Measurements from ENCODE around the gene NCF4. TPM values are rescaled to one million over a fixed set of nuclear protein-coding genes. Genes with fewer than 3 reads are reported as not detected.

Gene NCF4
- total RNA-seq, 1 donor from 2014 or later = not detected

GRCh38 chr22:36926309-36926708 is 65.5 kb downstream of the NCF4 start:
- DNase-seq (ENCODE audit: low read depth) = no peak
- H3K4me3 ChIP-seq (ENCODE audit: low read depth, low read length) = no peak overlapping the region
- TF ChIP-seq CTCF (IDR thresholded peaks at IDR 0.05; ENCODE audit: insufficient read depth, low read length, poor library complexity, severe bottlenecking) = no peak
- H3K27me3 ChIP-seq (ENCODE audit: control insufficient read depth, insufficient read depth, low read length) = peaks cover 57% of the 10 kb centered on the region
- H3K36me3 ChIP-seq (ENCODE audit: control insufficient read depth, insufficient read depth, low read length) = no peaks in the 10 kb centered on the region

GRCh38 chr22:36926721-36927435 is 66.1 kb downstream of the NCF4 start:
- no peak for TF ChIP-seq CTCF (IDR thresholded peaks at IDR 0.05; ENCODE audit: insufficient read depth, low read length, poor library complexity, severe bottlenecking)
- H3K27me3 ChIP-seq (ENCODE audit: control insufficient read depth, insufficient read depth, low read length) = peaks cover 53% of the 10 kb centered on the region
- DNase-seq (ENCODE audit: low read depth) = no peak
- no peak overlapping the region for H3K4me3 ChIP-seq (ENCODE audit: low read depth, low read length)
- no peaks in the 10 kb centered on the region for H3K36me3 ChIP-seq (ENCODE audit: control insufficient read depth, insufficient read depth, low read length)

Other genes with a start within 250 kb of the NCF4 start
- not detected in 2 replicates for gene CACNG2, start 157.3 kb upstream of the NCF4 start, total RNA-seq
- 25.5 and 26.5 TPM in 2 replicates for gene IFT27, start 84.9 kb upstream of the NCF4 start, total RNA-seq
- gene PVALB, start 44.0 kb upstream of the NCF4 start, total RNA-seq = not detected in 2 replicates
- gene CSF2RB, start 52.6 kb downstream of the NCF4 start, total RNA-seq = 0.14 and 1.1 TPM in 2 replicates
- gene TST, start 158.4 kb downstream of the NCF4 start, total RNA-seq = 49.2 and 64.3 TPM in 2 replicates
- gene MPST, start 158.7 kb downstream of the NCF4 start, total RNA-seq = 186 and 219 TPM in 2 replicates
- gene KCTD17, start 190.7 kb downstream of the NCF4 start, total RNA-seq = 32.9 and 35.3 TPM in 2 replicates
- gene TMPRSS6, start 248.7 kb downstream of the NCF4 start, total RNA-seq = not detected in 2 replicates

All from kidney epithelial cell (primary cell).